DND-41 (cell line): ENCODE data around the gene CFAP299.

ENCODE experiments used
- CTCF ChIP-seq: IDR thresholded peaks from 2 replicates; pipeline ENCODE4 v1.5.1; 2012; ENCODE audit warnings: borderline replicate concordance, low read length, moderate library complexity, mild to moderate bottlenecking; ENCODE audit not compliant: poor library complexity, severe bottlenecking; ENCODE audit errors: extremely low read depth
- EZH2 ChIP-seq: IDR thresholded peaks from 3 replicates; pipeline ENCODE4 v1.6.1; 2012; ENCODE audit warnings: borderline replicate concordance, low read depth, mild to moderate bottlenecking, moderate library complexity, low read length, inconsistent platforms; ENCODE audit not compliant: severe bottlenecking

GRCh38 chr4:80878218-80878617 lies 542.7 kb downstream of the CFAP299 start:
- no peak for TF ChIP-seq CTCF
- no peak for TF ChIP-seq EZH2
